CD4-positive, alpha-beta T cell treated with Interleukin-2 at 100 ng/mL for 4 hours (primary cell): ENCODE data around the gene NEK6.

Experiments
- DNase-seq: peaks from one replicate; pipeline ENCODE4 v3.0.0-alpha.2; 2020; ENCODE audit warnings: low spot score

Gene NEK6

DNA sequence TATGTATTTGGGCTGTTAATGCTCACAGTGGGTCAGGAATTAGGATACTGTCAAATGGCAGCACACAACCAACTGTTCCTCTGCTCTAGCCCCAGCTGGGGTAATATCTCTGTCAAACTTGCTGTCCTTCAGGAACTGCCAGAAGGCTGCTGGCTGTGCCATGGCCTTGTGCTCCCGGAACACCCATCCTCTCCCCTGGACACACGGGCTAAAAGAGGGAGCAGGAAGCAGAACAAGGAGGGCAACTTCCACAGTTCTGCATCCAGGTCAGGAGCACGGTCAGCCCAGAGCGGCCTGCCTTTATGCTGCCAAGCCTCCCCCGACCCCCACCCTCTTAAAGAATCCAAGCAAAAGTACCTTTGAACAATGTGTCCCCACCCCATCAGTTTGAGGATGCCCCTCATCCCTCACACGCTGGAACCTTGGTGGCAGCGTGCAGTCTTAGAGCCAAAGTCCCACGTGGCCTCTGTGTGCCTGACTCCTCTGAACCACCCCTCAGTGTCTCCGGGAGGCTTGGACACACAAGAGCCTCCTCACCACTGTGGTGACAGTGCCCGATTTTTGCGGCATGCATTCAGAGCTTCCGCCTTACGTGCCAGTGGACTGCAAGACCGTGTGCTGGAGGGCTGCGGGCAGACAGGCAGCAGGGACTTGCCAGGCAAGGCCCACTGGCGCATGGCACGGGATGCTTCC, 96.7 kb downstream of the NEK6 start:
- DNase-seq = no peak

DNA sequence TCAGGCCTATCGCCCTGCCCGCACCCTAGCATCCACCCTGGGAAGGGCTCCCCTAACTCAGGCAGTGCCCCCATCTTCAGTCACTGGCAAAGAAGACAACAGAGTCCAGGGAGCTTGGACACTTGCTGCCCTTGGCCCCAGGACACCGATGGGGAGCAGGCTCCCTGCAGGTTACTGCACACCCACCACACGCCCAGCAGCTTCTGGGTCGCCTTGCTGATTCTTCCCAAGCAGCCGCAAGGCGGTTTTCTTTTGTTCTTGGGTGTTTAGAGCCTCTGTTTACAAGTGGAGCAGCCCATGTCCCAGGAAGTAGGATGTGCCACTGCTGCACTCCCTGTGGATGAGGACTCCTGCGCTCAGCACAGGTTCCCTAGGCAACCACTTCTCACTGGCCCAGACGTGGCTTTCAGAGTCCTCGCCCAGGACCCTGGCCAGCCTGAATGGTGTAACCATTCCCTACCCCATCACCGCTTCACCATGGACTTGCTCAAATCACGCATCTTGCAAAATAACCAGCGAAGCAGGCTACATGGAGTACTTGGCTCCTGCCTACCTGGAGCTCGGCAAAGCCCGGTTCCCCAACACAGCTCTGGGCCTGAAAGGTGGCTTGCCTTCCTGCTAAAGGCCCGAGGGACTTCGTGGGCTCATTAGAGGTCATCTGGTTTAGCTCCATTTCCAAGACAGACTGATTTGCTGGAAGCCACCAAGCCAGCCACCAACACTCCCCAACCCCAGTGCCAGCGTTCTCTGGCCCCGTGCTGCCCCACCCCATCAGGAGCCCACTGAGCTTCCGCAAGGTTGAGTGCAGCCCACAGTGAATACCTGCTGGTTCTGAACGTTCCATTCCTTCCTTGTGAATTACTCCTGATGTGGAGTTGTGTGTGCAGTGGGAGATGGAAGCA, 97.5 kb downstream of the NEK6 start:
- DNase-seq = no peak

DNA sequence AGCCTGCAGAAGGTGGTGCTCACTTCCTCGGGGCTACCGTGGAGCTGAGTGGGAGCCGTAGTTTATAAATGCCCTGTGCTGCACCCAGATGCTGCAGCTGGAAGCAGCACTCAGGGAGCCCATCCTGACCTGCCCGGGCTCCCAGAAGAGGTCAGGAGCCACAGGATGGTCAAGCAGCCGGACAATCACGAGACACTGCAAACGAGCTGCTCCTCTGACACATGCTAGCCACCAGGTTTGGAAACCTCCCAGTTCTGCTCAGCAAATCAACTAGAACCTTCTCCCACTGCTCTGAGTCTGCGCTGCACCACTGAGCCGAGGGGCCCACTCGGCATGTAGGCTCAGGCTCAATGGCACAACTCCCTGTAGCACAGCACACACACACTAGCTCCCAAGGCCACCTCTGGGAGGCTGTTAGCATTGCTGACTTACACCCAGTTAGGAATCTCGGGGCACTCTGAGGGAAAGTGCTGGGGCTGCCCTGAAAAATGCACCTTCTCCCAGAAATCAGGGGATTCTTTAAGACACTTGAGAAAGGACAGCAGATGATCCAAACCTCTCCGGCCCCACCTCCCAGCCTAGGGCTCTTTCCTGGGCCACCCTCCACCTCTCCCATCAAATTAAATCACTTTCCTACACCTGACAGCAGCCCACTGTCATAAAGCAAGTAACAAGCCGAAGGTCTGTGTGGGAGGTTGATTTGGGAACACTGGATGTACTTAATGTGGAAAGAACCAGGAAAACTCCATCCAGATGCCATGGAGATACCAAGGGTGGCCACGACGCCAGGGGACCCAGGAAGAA, 98.4 kb downstream of the NEK6 start:
- no peak for DNase-seq

DNA sequence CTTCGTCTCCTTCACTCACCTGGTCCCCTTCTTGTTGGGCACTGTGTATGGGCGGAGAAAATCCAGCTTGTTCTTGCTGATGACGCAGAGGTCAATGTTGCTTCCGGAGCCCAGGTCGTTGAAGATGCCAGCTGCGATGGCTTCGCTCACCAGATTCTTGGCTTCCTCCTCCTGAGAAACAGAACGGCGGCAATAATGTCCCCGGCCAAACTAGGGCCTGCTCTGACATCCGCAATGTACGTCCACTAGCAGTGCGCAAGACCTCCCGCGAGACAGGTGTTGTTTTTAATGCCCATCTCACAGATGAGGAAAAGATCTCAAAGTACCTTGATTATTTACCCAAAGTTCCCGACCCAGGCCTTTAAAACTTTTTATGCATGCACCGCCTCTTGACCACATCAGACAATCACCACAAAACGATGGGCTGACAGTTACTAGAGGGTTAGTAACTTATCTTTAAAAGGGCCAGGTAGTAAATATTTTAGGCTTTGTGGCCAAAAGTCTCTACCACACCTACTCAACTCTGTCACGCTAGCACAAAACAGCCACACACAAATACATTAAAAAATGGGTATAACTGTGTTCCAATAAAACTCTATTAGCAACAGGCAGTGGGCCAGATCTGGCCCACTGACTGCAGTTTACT, 99.1 kb downstream of the NEK6 start:
- no peak for DNase-seq

DNA sequence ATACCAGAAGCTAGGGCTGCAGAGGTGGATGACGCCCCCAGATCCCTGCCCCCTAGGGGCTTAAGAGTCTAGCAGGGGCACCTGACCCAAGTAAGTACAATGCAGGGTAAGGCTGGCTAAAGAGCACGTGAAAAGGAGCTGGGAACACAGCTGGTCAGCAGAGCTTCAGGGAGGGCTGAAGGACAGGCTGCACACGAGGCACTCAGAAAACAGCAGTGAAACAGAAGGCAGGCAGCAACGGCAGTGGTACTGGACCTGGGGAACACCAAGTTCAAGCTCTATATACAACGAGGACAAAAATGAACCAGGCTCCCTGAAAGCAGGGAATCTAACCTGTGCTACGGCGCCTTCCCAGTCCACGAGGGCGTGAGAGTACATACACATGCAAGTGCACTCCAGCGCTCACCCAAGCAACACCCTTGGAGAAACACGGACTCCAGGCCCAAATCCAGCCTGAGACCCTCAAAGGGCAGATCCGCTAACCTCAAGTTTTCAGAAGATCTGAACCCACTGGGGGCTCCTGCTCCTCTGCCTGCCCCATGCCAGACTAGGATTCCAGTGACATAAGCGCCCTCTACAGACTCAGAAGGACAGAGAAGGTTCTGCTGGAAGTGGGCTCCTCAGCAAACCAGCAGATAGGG, 100.1 kb downstream of the NEK6 start:
- no peak for DNase-seq

DNA sequence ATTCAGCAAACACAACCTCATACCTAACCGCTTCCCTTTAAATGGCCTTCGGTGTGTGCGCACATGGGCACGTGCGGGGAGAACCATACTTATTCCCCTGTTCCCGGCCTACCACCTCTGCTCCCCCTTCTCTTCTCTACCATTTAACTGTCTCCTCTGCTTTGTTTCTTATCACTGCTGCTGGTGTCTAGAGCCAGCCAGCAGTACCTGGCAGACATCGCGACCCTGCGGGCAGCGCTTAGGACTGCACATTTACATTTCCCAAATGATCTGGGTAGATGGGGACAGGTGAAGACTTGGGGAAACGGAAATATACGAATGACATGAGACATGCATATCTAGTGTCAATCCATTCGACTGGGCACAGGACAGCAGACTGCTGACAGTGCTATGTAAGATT, 100.9 kb downstream of the NEK6 start:
- DNase-seq = no peak

DNA sequence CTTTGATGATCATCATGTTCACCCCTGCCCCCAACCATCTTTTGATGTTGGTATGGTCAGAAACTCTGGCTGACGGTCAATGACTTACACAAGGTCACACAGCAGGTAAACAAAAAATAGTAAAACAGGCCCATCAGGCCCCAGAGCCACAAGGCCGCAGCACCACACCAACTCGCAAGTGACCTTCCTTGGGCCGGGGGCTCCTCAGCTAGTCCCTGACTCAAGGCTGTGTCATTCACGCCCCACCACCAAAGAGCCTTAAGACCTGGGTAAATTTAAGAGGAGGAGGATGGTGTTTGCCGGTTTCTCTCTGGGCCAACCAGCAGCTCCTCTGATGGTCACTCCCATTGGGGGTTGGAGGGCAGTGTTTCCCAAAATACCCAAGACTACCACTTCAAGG, 101.7 kb downstream of the NEK6 start:
- no peak for DNase-seq

DNA sequence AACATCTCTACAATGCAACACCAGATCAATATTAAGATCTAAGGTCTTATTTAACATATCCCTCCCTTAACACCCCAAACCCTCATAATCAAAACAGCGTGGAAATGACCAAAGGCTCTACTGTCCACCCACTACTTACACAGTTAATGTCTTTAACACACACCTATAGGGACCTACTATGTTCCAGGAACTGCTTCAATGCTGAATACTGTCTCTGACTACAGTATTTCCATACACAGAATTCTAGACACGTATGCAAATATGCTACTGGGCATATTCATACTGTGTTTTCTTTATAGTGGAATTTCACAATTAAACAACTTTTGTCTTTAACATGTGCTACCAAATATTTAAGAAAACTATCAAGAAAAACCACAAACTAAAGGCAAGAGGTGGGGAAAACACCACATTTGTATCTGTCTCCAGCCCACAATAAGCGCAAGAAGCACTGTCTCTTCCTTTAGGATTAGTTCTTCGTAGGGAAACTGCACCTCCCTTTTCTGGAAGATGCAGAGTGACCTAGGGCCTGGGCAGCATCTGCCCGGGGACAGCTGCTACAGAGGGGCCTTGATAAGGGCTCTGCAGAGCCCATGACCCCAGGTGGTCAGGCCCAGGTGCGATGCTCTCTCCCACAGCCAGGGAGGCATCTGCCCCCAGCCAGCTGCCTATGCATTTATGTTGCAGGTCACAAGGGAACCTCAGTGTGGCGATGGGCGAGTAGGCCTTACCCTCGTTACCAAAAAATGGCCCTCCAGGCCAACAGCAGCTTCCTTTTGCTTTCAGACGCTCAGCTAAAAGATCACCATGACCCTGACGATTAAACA, 102.3 kb downstream of the NEK6 start:
- DNase-seq = no peak

DNA sequence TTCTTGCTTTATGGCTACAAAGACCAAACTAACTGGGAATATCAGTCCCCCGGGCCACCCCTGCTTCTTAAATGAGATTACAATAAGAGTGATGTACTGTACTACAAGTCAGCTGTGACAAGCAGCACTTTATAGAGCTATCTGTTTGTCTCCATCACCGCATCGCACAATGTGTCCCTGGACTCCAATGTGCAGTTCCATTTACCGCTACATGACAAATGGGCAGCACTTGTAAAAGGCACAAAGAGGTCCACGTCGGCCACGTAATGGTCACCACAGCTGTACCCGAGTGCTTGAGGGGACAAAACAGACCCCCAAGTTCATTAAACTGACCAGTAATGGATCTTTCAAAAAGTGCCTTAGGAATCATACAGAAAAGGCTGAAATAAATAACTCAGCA, 103.4 kb downstream of the NEK6 start:
- DNase-seq = no peak

DNA sequence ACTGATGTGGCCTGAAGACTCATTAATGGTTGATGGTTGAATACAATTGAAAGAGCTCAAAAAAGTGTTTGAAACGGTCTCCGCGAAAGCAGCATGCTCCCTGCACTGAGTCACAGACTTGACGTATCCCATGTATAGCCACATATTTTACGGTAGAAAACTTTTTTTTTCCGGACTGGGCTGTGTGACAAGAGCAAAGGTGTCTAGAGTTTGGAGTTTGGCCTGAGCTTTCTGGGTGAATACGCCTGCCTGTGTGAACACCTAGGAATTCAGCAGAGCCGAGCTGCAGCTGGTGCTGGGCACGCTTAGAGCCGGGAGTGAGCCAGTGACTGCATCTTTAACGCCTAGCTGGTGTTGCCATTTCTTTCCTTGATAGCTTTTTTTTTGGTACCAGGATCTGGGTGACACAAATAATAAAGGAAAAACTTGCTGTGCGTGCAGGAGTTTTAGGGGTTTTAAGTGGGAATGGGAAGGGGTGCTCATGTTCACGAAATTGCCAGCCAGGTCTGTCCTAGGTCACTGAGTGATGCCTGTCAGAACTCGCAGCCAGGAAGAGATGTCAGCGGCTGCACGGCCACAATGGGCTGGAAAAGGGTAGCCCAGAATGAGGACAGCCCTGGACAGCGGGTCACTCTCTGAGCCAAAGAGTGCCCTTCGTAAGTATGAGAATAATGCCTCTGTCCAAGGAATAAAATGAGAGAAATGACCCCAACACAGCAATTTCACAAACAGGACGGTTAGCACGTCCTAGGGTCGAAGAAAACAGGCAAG, 105.8 kb downstream of the NEK6 start:
- no peak for DNase-seq

DNA sequence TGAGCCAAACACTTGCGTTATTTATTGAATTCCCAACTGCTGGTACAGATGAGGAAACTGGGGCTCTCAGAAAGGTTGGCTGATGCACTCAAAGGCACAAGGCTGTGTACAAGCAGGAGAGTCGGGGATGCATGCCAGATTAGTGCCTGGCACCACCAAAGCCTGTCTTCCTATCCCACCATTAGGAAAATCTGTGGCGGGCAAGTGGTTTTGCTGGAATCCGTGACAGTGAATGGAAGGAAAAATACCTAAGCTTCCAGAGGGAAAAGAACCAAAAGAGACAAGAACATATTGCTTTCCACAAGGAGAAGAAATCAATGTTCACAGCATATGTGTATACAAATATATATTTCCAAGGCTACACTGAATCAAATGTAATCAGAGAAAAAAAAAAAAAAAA, 106.4 kb downstream of the NEK6 start:
- DNase-seq = no peak

DNA sequence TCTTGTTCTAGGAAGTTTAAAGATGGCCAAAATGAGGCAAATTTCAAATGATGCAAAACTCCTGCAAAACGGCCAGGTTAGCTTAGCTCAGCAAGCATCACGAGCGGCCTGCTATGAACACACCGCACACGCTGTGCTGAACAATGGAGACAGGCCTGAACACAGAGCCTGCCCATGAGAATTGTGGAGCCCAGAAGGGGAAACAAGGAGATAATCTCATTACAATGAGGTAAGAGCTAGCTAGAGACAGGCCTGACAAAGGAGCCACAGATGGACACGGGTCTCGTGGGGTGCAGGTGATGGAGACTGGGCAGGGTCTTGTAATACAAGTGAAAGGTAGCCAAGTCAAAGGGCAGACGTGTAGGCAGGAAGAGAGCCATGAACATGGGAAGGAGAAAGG, 107.3 kb downstream of the NEK6 start:
- DNase-seq = no peak

DNA sequence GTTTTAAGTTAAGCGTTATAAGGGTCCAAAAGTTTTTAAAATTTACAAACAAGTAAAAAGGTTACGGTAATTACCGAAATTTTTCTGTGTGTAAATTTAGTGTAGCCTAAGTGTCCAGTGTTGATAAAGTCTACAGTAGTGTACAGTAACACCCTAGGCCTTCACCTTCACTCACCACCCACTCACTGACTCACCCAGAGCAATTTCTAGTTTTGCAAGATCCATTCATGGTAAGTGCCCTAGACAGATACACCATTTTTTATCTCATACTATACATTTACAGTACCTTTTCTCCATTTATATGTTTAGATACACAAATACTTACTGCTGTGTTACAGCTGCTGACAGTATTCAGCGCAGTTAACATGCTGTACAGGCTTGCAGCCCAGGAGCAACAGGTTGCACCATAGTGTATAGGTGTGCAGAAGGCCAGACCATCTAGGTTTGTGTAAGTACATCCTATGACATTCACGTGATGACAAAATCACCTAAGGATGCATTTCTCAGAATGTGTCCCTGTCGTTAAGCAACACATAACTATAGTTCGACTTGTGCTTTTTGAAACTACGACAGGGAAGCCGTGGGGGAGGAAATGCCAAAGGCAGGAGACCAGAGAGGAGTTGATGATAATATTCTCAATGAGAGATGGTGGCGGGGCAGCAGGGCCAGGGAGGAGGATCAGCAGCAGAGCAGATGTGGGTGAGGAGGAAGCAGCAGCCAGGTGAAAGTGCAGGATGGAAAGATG, 108.9 kb downstream of the NEK6 start:
- no peak for DNase-seq

DNA sequence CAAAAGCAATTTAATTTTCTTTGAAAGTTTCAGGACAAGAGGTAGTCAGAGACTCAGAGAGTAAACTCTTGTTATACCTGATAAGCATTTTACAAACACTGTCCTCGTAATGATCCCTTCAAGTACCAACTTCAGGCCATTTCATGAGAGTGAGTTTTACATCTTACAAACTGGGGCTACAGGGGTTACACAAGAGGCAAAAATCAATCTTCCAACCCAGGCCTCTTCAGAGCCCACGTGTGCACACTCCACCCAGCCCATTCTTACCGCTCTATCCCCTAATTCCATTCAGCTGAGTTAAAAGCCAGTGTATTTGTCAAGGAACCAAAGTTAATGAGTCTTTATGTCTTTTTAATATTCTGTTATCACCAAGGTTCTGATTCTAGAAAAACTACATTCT, 110.9 kb downstream of the NEK6 start:
- DNase-seq = no peak

DNA sequence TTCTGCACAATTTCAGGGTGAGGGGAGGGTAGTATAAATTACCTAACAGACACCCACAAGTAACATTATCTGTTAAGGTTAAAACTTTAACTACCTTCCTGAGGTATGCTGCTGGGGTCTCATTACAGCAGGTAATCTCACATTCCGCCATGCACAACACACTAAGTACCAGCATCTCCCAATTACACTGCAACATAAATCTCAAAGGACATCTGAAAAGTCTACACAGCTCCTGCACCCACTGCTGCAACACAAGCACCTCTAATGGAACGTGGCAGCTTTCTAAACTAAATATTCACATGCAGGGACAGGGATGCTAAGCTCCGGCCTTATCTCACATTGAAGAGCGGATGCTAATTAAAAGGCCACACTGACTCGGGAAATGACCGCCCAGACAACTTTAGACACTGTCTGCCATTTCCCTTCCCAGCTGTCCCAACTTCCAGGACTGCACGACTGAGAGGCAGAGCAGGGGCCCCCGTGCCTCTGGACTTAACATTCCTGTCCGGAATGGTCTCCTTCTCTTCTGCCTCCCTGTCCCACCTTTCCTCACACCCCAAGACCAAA, 111.6 kb downstream of the NEK6 start:
- no peak for DNase-seq

DNA sequence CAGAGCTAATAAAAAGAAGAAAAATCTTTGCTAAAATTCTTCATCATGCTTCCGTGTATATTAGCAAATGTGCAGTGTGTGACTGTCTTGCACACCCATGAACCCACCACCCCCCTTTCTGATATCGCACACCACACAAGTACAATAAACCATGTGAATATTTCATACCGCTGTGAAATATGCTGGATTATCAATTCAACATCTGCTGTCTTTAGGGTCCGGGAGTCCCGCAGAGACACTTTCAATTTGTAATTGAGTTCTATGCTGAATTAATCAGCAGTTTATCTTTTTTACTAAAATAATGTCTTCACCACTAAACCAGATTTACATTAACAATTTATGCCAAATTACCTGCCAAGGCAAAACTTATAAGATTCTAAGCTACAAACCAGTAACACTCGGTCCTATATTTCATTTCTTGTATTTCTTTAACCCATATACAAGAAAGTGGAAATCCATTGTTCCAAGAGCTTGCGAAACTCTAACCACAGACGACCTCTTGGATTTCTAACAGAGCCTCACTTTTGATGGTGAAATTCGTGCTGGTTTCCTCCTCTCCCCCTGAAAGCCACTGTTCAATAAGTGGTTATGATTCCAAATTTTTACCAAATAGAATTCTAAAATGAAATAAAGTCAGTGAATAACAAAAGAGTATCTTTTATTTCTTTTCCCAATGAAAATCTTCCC, 113.3 kb downstream of the NEK6 start:
- DNase-seq = no peak

DNA sequence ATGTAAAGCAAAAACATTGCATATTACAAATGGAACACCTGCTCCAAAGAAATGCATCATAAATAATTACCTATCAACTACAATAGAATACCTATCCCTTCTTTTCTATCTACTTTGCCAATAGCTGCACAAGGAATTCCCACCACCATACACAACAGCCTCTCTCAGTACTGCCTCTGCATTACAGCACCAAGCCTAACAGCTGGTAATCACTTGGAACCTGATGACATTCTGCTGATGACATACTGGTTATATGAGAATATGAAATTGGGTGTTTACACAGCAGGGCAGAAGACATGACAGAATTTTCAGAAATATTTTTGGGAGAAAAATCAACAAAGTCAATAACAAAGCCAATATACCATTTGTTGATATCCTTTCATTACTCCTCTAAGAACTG, 114.3 kb downstream of the NEK6 start:
- no peak for DNase-seq

DNA sequence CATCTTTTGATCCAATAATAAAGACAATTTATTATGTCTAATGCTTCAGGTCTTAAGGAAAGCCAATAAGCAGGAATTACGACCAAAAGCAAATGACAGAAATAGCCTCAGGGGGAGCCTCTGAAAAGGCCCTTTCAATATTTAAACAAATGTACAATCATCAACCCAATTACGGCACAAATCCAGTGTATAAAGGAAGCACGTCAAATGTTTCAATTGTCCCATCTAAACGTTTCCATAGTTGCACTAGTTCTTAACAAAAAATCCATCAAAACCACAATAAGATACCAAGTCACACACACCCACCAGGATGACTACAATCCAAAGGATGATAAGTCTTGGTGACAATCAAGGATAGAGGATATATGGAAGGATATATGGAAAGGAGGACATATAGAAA, 115.6 kb downstream of the NEK6 start:
- no peak for DNase-seq
